Measurements from ENCODE around the gene CCAR1. TPM values are rescaled to one million over a fixed set of nuclear protein-coding genes. Genes with fewer than 3 reads are reported as not detected.
A peak's percentile ranks its signal among the peaks of the same experiment; 100 is the strongest.
"Not testable (repeated sequence)": the region's sequence is repeated elsewhere in the genome, so short reads cannot be mapped to it uniquely, and the experiment has no call there.

CCAR1 gene
- total and polyA plus RNA-seq, 8 donors: 19.9 to 176 (median 87.4) TPM

- H3K27ac ChIP-seq: no peak overlapping the region
Measured at GRCh38 chr10:68795886-68796532, 75.0 kb downstream of the CCAR1 start.

GRCh38 chr10:68796605-68797004, 75.6 kb downstream of the CCAR1 start:
- no peaks in the 10 kb centered on the region for H3K9me3 ChIP-seq
- intact Hi-C loops (cut with DNase I; ENCODE audit: low total_unique reads): loop anchor here (10.0 kb wide), 1 partner anchor 88 kb away; no protein-coding TSS in a partner anchor
- peak in 1 of 2 donors; percentile 16 for DNase-seq
- H3K27me3 ChIP-seq: no peaks in the 10 kb centered on the region
- TF ChIP-seq POLR2AphosphoS5 (IDR thresholded peaks at IDR 0.05) (no peak), EP300 (IDR thresholded peaks at IDR 0.05) (no peak), POLR2A (IDR thresholded peaks at IDR 0.05) (no peak), CTCF (IDR thresholded peaks at IDR 0.05) (no peak)
- H3K36me3 ChIP-seq: peaks cover 18 to 54% (median 51%) of the 10 kb centered on the region in 4 donors
- H3K27ac ChIP-seq: no peak overlapping the region
- WGBS, 5 donors: 67 to 83% (median 75%) methylated on average over 3 of the region's 3 CpGs
- H3K4me3 ChIP-seq: no peak overlapping the region
- H3K4me1 ChIP-seq: no peaks in the 10 kb centered on the region

More at GRCh38 chr10:68795886-68796532, 75.0 kb downstream of the CCAR1 start:
- intact Hi-C loops (cut with DNase I; ENCODE audit: low total_unique reads): loop anchor here (10.0 kb wide), 1 partner anchor 89 kb away; no protein-coding TSS in a partner anchor
- Histone ChIP-seq H3K4me3 (no peak overlapping the region), H3K4me1 (no peaks in the 10 kb centered on the region), H3K27me3 (no peaks in the 10 kb centered on the region), H3K36me3 (peaks cover 18 to 60% (median 57%) of the 10 kb centered on the region in 4 donors), H3K9me3 (no peaks in the 10 kb centered on the region)
- no peak for DNase-seq
- TF ChIP-seq EP300 (IDR thresholded peaks at IDR 0.05) (no peak), POLR2AphosphoS5 (IDR thresholded peaks at IDR 0.05) (no peak), POLR2A (IDR thresholded peaks at IDR 0.05) (no peak)
- 95 to 99% (median 98%) methylated on average over 4 of the region's 4 CpGs for WGBS, 5 donors

- Histone ChIP-seq H3K27ac (no peak overlapping the region), H3K36me3 (peaks cover 6 to 20% (median 16%) of the 10 kb centered on the region in 4 donors), H3K4me3 (no peak overlapping the region), H3K4me1 (no peaks in the 10 kb centered on the region), H3K9me3 (no peaks in the 10 kb centered on the region), H3K27me3 (no peaks in the 10 kb centered on the region)
- WGBS, 5 donors: 64 to 79% (median 73%) methylated on average over 2 of the region's 2 CpGs
- no peak for DNase-seq
- no peak for TF ChIP-seq POLR2A (IDR thresholded peaks at IDR 0.05)
- TF ChIP-seq EP300 (IDR thresholded peaks at IDR 0.05): no peak
- intact Hi-C loops (cut with DNase I; ENCODE audit: low total_unique reads): no loop called here
Measured at GRCh38 chr10:68800211-68800610, 79.2 kb downstream of the CCAR1 start.

- no peak for DNase-seq
- no peak for TF ChIP-seq CTCF (IDR thresholded peaks at IDR 0.05)
- TF ChIP-seq POLR2A (IDR thresholded peaks at IDR 0.05): no peak
- TF ChIP-seq POLR2AphosphoS5 (IDR thresholded peaks at IDR 0.05): no peak
- no peak for TF ChIP-seq EP300 (IDR thresholded peaks at IDR 0.05)
- Histone ChIP-seq H3K27ac (no peak overlapping the region), H3K9me3 (no peaks in the 10 kb centered on the region), H3K4me3 (no peak overlapping the region), H3K4me1 (no peaks in the 10 kb centered on the region), H3K36me3 (no peaks in the 10 kb centered on the region), H3K27me3 (no peaks in the 10 kb centered on the region)
- intact Hi-C loops (cut with DNase I; ENCODE audit: low total_unique reads): no loop called here
- 96 to 100% (median 97%) methylated on average over 1 of the region's 1 CpG for WGBS, 5 donors
Measured at GRCh38 chr10:68804692-68805091, 83.7 kb downstream of the CCAR1 start.

DNA sequence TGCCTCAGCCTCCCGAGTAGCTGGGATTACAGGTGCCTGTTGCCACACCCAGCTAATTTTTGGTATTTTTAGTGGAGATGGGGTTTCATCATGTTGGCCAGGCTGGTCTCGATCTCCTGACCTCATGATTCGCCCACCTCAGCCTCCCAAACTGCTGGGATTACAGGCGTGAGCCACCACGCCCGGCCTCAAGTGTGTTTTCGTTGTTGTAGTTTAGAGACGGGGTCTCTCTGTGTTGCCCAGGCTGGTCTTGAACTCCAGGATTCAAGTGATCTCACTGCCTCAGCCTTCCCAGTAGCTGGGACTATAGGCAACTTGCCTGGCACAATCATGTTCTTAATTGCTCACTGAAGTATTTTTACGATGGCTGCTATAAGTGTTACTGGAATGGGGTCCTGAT, 89.8 kb downstream of the CCAR1 start:
- intact Hi-C loops (cut with DNase I; ENCODE audit: low total_unique reads); H3K36me3 ChIP-seq; H3K4me3 ChIP-seq; H3K4me1 ChIP-seq; H3K9me3 ChIP-seq; H3K27me3 ChIP-seq; DNase-seq; H3K27ac ChIP-seq: not testable (repeated sequence)
- 91 to 96% (median 94%) methylated on average over 9 of the region's 9 CpGs for WGBS, 5 donors

Data from stomach (tissue), 9 donors.